ENCODE data around the gene CYP46A1.

DNA sequence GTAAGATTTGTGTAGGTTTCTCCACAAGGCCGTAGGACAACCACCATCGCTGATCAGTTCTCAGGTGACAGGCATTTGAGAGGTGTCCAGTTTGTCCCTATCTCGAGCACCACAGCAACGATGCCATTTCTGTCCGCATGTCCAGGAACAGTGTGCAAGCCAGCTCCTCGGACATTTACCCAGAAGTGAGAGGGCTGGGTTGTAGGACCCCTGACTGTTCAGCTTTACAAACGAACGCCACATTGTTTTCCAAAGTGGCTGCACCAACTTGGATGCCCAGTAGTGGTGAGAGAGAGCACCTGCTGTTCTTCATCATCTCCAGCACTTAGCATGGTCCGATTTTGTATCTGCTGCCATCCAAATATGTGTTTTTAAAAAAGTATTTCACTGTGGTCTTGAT, 38.6 kb downstream of the CYP46A1 start:
- TF ChIP-seq, protein P1, sequence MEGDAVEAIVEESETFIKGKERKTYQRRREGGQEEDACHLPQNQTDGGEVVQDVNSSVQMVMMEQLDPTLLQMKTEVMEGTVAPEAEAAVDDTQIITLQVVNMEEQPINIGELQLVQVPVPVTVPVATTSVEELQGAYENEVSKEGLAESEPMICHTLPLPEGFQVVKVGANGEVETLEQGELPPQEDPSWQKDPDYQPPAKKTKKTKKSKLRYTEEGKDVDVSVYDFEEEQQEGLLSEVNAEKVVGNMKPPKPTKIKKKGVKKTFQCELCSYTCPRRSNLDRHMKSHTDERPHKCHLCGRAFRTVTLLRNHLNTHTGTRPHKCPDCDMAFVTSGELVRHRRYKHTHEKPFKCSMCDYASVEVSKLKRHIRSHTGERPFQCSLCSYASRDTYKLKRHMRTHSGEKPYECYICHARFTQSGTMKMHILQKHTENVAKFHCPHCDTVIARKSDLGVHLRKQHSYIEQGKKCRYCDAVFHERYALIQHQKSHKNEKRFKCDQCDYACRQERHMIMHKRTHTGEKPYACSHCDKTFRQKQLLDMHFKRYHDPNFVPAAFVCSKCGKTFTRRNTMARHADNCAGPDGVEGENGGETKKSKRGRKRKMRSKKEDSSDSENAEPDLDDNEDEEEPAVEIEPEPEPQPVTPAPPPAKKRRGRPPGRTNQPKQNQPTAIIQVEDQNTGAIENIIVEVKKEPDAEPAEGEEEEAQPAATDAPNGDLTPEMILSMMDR (conservative IDR thresholded peaks at IDR 0.05): no peak
- TF ChIP-seq EZH2 (IDR thresholded peaks at IDR 0.05; ENCODE audit: low read depth): no peak
